ENCODE measurements around the gene TMED7. TPM values are rescaled to one million over a fixed set of nuclear protein-coding genes. Genes with fewer than 3 reads are reported as not detected.
A peak's percentile ranks its signal among the peaks of the same experiment; 100 is the strongest.

Gene TMED7
- total RNA-seq, 2 donors from 2014 or later = 40.5 to 51.4 TPM

- H3K9me3 ChIP-seq = no peaks in the 10 kb centered on the region
- intact Hi-C loops (cut with DNase I) = no loop called here
- no peak overlapping the region for H3K27ac ChIP-seq
- DNase-seq = no peak
- peaks cover 6 to 15% of the 10 kb centered on the region in 2 donors for H3K36me3 ChIP-seq (replicated peaks in 1 of 2; ENCODE audit: insufficient read depth in 1 of 2, low read depth in 2 of 2)
- TF ChIP-seq POLR2A (IDR thresholded peaks at IDR 0.05) = no peak
- no peak for TF ChIP-seq CTCF (IDR thresholded peaks at IDR 0.05)
- H3K4me3 ChIP-seq = no peak overlapping the region
- 88 to 94% methylated on average over 5 of the region's 5 CpGs for WGBS, 2 donors
- no peak for ATAC-seq
- no peaks in the 10 kb centered on the region for H3K27me3 ChIP-seq
- H3K4me1 ChIP-seq = no peaks in the 10 kb centered on the region
Observed at GRCh38 chr5:115611873-115612272, 14.0 kb downstream of the TMED7 start.

GRCh38 chr5:115607935-115608334, 17.9 kb downstream of the TMED7 start:
- Histone ChIP-seq H3K4me3 (no peak overlapping the region), H3K27me3 (no peaks in the 10 kb centered on the region), H3K27ac (no peak overlapping the region), H3K4me1 (peaks cover 5% of the 10 kb centered on the region), H3K9me3 (no peaks in the 10 kb centered on the region), H3K36me3 (replicated peaks in 1 of 2; ENCODE audit: insufficient read depth in 1 of 2, low read depth in 2 of 2) (no peaks in the 10 kb centered on the region)
- 88 to 89% methylated on average over 2 of the region's 2 CpGs for WGBS, 2 donors
- ATAC-seq (no peak), DNase-seq (no peak)
- intact Hi-C loops (cut with DNase I) = no loop called here
- no peak for TF ChIP-seq CTCF (IDR thresholded peaks at IDR 0.05)
- no peak for TF ChIP-seq POLR2A (IDR thresholded peaks at IDR 0.05)

DNA sequence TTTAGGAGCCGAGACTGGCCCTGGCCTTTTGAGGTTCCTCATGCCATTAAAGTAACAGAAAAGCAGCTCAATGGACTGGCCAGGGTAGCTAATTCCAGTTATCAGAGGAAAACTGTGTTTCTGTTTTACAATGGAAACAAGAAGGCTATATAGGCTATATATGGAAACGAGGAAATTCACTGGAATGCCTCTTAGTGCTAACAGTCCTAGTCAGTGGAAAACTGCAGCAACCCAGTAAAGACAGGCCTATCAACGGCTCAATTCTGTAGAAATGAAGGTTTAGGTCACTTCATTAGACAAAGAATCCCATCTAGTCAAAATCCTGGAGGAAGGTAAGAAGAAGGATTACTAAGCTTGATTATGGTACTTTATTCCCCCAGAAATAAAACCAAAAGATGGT, 20.4 kb downstream of the TMED7 start:
- no peaks in the 10 kb centered on the region for H3K27me3 ChIP-seq
- H3K27ac ChIP-seq = no peak overlapping the region
- no peak for DNase-seq
- WGBS, 2 donors = 88 to 97% methylated on average over 3 of the region's 3 CpGs
- no peak overlapping the region for H3K4me3 ChIP-seq
- intact Hi-C loops (cut with DNase I) = no loop called here
- ATAC-seq = no peak
- no peaks in the 10 kb centered on the region for H3K9me3 ChIP-seq
- TF ChIP-seq POLR2A (IDR thresholded peaks at IDR 0.05) = no peak
- TF ChIP-seq CTCF (IDR thresholded peaks at IDR 0.05) = no peak
- H3K4me1 ChIP-seq = peaks cover 10% of the 10 kb centered on the region
- H3K36me3 ChIP-seq (replicated peaks in 1 of 2; ENCODE audit: insufficient read depth in 1 of 2, low read depth in 2 of 2) = no peaks in the 10 kb centered on the region

- TF ChIP-seq CTCF (IDR thresholded peaks at IDR 0.05) (no peak), POLR2A (IDR thresholded peaks at IDR 0.05) (no peak)
- no peak for DNase-seq
- Histone ChIP-seq H3K4me1 (peaks cover 18% of the 10 kb centered on the region), H3K36me3 (replicated peaks in 1 of 2; ENCODE audit: insufficient read depth in 1 of 2, low read depth in 2 of 2) (no peaks in the 10 kb centered on the region), H3K27ac (peak overlapping the region; percentile 5 to 94 (median 91)), H3K4me3 (peak overlapping the region; percentile 65 to 90), H3K9me3 (no peaks in the 10 kb centered on the region), H3K27me3 (no peaks in the 10 kb centered on the region)
- peak; percentile 16 for ATAC-seq
- 38 to 41% methylated on average over 11 of the region's 11 CpGs for WGBS, 2 donors
- intact Hi-C loops (cut with DNase I) = no loop called here
Observed at GRCh38 chr5:115602591-115603125, 23.2 kb downstream of the TMED7 start.
